Measurements from ENCODE around the gene PEMT. TPM values are rescaled to one million over a fixed set of nuclear protein-coding genes. Genes with fewer than 3 reads are reported as not detected.

The PEMT gene
- total RNA-seq, 1 experiment from 2014 or later, result 53.1 TPM

GRCh38 chr17:17498606-17499301 is 92.8 kb downstream of the PEMT start:
- H3K9me3 Mint-ChIP-seq, result no peaks in the 10 kb centered on the region
- peaks cover 19% of the 10 kb centered on the region for H3K4me1 Mint-ChIP-seq
- TF ChIP-seq ESRRA (CRISPR knock-in tag; IDR thresholded peaks at IDR 0.05; ENCODE audit: borderline replicate concordance) (no peak), NR3C1 (CRISPR knock-in tag; conservative IDR thresholded peaks at IDR 0.05; ENCODE audit: low read depth) (no peak), HMGA2 (CRISPR knock-in tag; IDR thresholded peaks at IDR 0.05) (no peak), ZBTB21 (CRISPR knock-in tag; IDR thresholded peaks at IDR 0.05; ENCODE audit: borderline replicate concordance) (no peak), IRF2 (CRISPR knock-in tag; IDR thresholded peaks at IDR 0.05; ENCODE audit: borderline replicate concordance, low read depth) (no peak), ZNF219 (CRISPR knock-in tag; IDR thresholded peaks at IDR 0.05; ENCODE audit: borderline replicate concordance) (no peak), USF1 (CRISPR knock-in tag; IDR thresholded peaks at IDR 0.05) (no peak), CREM (CRISPR knock-in tag; IDR thresholded peaks at IDR 0.05) (no peak), ATF3 (CRISPR knock-in tag; conservative IDR thresholded peaks at IDR 0.05) (no peak), GABPB1 (CRISPR knock-in tag; IDR thresholded peaks at IDR 0.05) (no peak), ETV6 (CRISPR knock-in tag; IDR thresholded peaks at IDR 0.05) (no peak), E2F1 (CRISPR knock-in tag; IDR thresholded peaks at IDR 0.05) (no peak), AR (CRISPR knock-in tag; IDR thresholded peaks at IDR 0.05) (no peak), MLX (CRISPR knock-in tag; IDR thresholded peaks at IDR 0.05) (no peak), ZNF423 (CRISPR knock-in tag; IDR thresholded peaks at IDR 0.05) (no peak), ZNF671 (CRISPR knock-in tag; IDR thresholded peaks at IDR 0.05) (no peak), CBFB (CRISPR knock-in tag; IDR thresholded peaks at IDR 0.05; ENCODE audit: low read depth) (no peak), ATF6 (CRISPR knock-in tag; IDR thresholded peaks at IDR 0.05) (no peak)
- ATAC-seq, result no peak
- H3K36me3 Mint-ChIP-seq, result no peaks in the 10 kb centered on the region
- ChIA-PET POLR2A (no interaction called here), CTCF (interaction anchor here (1.0 to 3.9 kb wide), 3 partner anchors 12 to 143 kb away, joined by 3 to 42 read pairs (median 3); no protein-coding TSS in a partner anchor)
- DNase-seq (ENCODE audit: low spot score), result peak; percentile 10
- no peak overlapping the region for H3K4me3 Mint-ChIP-seq
- H3K27ac Mint-ChIP-seq, result no peak overlapping the region
- peaks cover 26% of the 10 kb centered on the region for H3K27me3 Mint-ChIP-seq (ENCODE audit: low read depth)

Measured in WTC11 (cell line).